Esophagus muscularis mucosa (tissue), 4 donors: Measurements from ENCODE around the gene ZNF438. TPM values are rescaled to one million over a fixed set of nuclear protein-coding genes. Genes with fewer than 3 reads are reported as not detected.

Experiments used
- DNase-seq: peaks from one replicate; pipeline ENCODE4 v3.0.0-alpha.2; 2017; ENCODE audit errors: extremely low spot score
- H3K27ac ChIP-seq, 4 donors: fragments of 200-600 bp; sonication (generic); replicated peaks in 1 of 4; 1 replicate in 3 of 4; 2 replicates in 1 of 4; pipeline ENCODE4 v1.5.1; 2016 to 2019; ENCODE audit warnings: mild to moderate bottlenecking in 1 of 4
- H3K27me3 ChIP-seq, 4 donors: fragments of 200-600 bp; sonication (generic); one replicate each; pipeline versions ENCODE4 v1.5.1 to v1.6.0; 2016 to 2019
- H3K36me3 ChIP-seq, 4 donors: fragments of 200-600 bp; sonication (generic); one replicate each; pipeline ENCODE4 v1.5.1; 2016 to 2019
- H3K4me1 ChIP-seq, 4 donors: fragments of 200-600 bp; sonication (generic); one replicate each; pipeline ENCODE4 v1.5.1; 2016 to 2019
- H3K4me3 ChIP-seq, 4 donors: fragments of 200-600 bp; sonication (generic); 1 replicate in 2 of 4; 2 replicates in 2 of 4; pipeline ENCODE4 v1.5.1; 2016 to 2019; ENCODE audit warnings: mild to moderate bottlenecking in 4 of 4, moderate library complexity in 1 of 4
- H3K9me3 ChIP-seq, 4 donors: fragments of 200-600 bp; sonication (generic); 1 replicate in 3 of 4; 2 replicates in 1 of 4; pipeline ENCODE4 v1.5.1; 2016 to 2019
- EP300 ChIP-seq: sonication (generic); formaldehyde crosslinking; IDR thresholded peaks from one replicate; pipeline ENCODE4 v1.6.1; 2017; ENCODE audit warnings: antibody characterized with exemption
- POLR2A ChIP-seq: fragments of 450-650 bp; IDR thresholded peaks from one replicate; pipeline ENCODE4 v1.6.1; 2017; ENCODE audit warnings: antibody characterized with exemption, moderate library complexity, mild to moderate bottlenecking, low read depth
- POLR2AphosphoS5 ChIP-seq, 2 donors: sonication (generic); formaldehyde crosslinking; IDR thresholded peaks; one replicate each; pipeline ENCODE4 v1.6.1; 2017; ENCODE audit warnings: antibody characterized with exemption in 2 of 2
- WGBS: methylation state at CpG from one replicate; pipeline ENCODE4 v1.1.5; 2018; 5-methylcytosine and 5-hydroxymethylcytosine counted together
- intact Hi-C: fragments of 100-400 bp; cut with DNase I; formaldehyde crosslinking; loops from one replicate; pipeline ENCODE4 v1.15.1; 2023
- total RNA-seq, 4 donors: library from RNA; depleted of rRNA; stranded (reverse); fragments of >200 nt; gene quantifications; one replicate each; pipeline versions ENCODE4 v1.1.0 to v1.2.1, GENCODE V29; 2016
- TF ChIP-seq, protein P1 (sequence below), 3 experiments: fragments of 200-600 bp in 2 of 3; fragments of 450-650 bp in 1 of 3; sonication (generic) in 2 of 3; IDR thresholded peaks; one replicate each; pipeline ENCODE4 v1.5.1; 2017 to 2019; ENCODE audit warnings: antibody characterized with exemption in 3 of 3, mild to moderate bottlenecking in 2 of 3, moderate library complexity in 1 of 3

ZNF438 gene
- total RNA-seq, 4 donors from 2014 or later = 11.0 to 11.6 (median 11.3) TPM

- no peaks in the 10 kb centered on the region for H3K27me3 ChIP-seq
- no peaks in the 10 kb centered on the region for H3K9me3 ChIP-seq
- H3K27ac ChIP-seq = peak overlapping the region; percentile 23 to 67 (median 54)
- peak overlapping the region in 3 of 4 donors; percentile 3 to 15 (median 5) for H3K4me3 ChIP-seq
- TF ChIP-seq POLR2A (no peak), POLR2AphosphoS5 (IDR thresholded peaks at IDR 0.05) (no peak), EP300 (no peak)
- TF ChIP-seq, protein P1, sequence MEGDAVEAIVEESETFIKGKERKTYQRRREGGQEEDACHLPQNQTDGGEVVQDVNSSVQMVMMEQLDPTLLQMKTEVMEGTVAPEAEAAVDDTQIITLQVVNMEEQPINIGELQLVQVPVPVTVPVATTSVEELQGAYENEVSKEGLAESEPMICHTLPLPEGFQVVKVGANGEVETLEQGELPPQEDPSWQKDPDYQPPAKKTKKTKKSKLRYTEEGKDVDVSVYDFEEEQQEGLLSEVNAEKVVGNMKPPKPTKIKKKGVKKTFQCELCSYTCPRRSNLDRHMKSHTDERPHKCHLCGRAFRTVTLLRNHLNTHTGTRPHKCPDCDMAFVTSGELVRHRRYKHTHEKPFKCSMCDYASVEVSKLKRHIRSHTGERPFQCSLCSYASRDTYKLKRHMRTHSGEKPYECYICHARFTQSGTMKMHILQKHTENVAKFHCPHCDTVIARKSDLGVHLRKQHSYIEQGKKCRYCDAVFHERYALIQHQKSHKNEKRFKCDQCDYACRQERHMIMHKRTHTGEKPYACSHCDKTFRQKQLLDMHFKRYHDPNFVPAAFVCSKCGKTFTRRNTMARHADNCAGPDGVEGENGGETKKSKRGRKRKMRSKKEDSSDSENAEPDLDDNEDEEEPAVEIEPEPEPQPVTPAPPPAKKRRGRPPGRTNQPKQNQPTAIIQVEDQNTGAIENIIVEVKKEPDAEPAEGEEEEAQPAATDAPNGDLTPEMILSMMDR (IDR thresholded peaks at IDR 0.05) = no peak
- H3K36me3 ChIP-seq = no peaks in the 10 kb centered on the region
- 61% methylated on average over 15 of the region's 15 CpGs for WGBS
- peaks cover 14 to 55% (median 47%) of the 10 kb centered on the region in 4 donors for H3K4me1 ChIP-seq
- intact Hi-C loops = no loop called here
- DNase-seq = no peak
Measured at GRCh38 chr10:30819341-30820181, 212.1 kb downstream of the ZNF438 start.

DNA sequence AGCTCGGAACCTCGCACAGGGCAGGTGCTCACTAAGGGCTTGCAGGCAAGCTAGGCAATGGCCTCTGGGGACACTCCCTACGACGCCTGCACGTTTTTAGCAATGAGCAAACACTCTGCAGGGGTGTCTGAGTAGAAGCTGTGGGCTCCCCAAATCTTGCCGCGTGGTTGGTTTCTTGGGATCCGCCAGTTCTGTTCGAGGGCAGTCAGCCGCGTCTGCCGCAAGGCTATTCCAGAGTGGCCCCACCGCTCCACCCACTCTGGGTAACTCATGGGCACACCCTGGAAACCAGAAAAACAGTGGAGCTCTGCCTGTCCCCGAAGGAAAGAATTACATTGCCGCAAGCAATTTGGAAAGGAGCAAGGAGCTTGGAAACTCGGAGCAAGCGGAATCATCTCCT is 212.8 kb downstream of the ZNF438 start:
- TF ChIP-seq, protein P1 (IDR thresholded peaks at IDR 0.05) = no peak
- peak in 1 of 2 donors; percentile 26 for TF ChIP-seq POLR2AphosphoS5 (IDR thresholded peaks at IDR 0.05)
- H3K4me3 ChIP-seq = no peak overlapping the region

GRCh38 chr10:30818010-30818660 is 213.5 kb downstream of the ZNF438 start:
- Histone ChIP-seq H3K4me3 (no peak overlapping the region), H3K4me1 (peaks cover 24 to 68% (median 58%) of the 10 kb centered on the region in 4 donors), H3K36me3 (no peaks in the 10 kb centered on the region), H3K27ac (peak overlapping the region in 1 of 4 donors; percentile 65), H3K27me3 (no peaks in the 10 kb centered on the region), H3K9me3 (no peaks in the 10 kb centered on the region)
- no peak for TF ChIP-seq POLR2A
- TF ChIP-seq, protein P1 (IDR thresholded peaks at IDR 0.05) = no peak
- TF ChIP-seq EP300 = no peak
- TF ChIP-seq POLR2AphosphoS5 (IDR thresholded peaks at IDR 0.05) = no peak
- WGBS = 92% methylated on average over 7 of the region's 12 CpGs
- intact Hi-C loops = no loop called here
- no peak for DNase-seq

More for the DNA sequence above, 212.8 kb downstream of the ZNF438 start:
- no peak for DNase-seq
- intact Hi-C loops = no loop called here
- Histone ChIP-seq H3K36me3 (no peaks in the 10 kb centered on the region), H3K9me3 (no peaks in the 10 kb centered on the region), H3K4me1 (peaks cover 20 to 61% (median 53%) of the 10 kb centered on the region in 4 donors), H3K27me3 (no peaks in the 10 kb centered on the region), H3K27ac (peak overlapping the region in 3 of 4 donors; percentile 23 to 67 (median 65))
- 91% methylated on average over 17 of the region's 17 CpGs for WGBS

GRCh38 chr10:30817541-30817940 is 214.1 kb downstream of the ZNF438 start:
- 91% methylated on average over 5 of the region's 5 CpGs for WGBS
- no peaks in the 10 kb centered on the region for H3K36me3 ChIP-seq
- DNase-seq = no peak
- no peaks in the 10 kb centered on the region for H3K9me3 ChIP-seq
- intact Hi-C loops = no loop called here
- no peak overlapping the region for H3K4me3 ChIP-seq
- H3K27ac ChIP-seq = peak overlapping the region in 1 of 4 donors; percentile 69
- peaks cover 28 to 74% (median 64%) of the 10 kb centered on the region in 4 donors for H3K4me1 ChIP-seq
- no peak for TF ChIP-seq EP300
- no peak for TF ChIP-seq POLR2A
- TF ChIP-seq, protein P1 (IDR thresholded peaks at IDR 0.05) = no peak
- no peak for TF ChIP-seq POLR2AphosphoS5 (IDR thresholded peaks at IDR 0.05)
- no peaks in the 10 kb centered on the region for H3K27me3 ChIP-seq
